CD4-positive, alpha-beta T cell treated with Interleukin-17A for 4 hours (primary cell): ENCODE results near the gene DAAM1.

Experiments
- DNase-seq: peaks from one replicate; pipeline ENCODE4 v3.0.0-alpha.2; 2020; ENCODE audit warnings: mixed read lengths

DAAM1 gene

GRCh38 chr14:59228421-59228820 lies 40.0 kb downstream of the DAAM1 start:
- no peak for DNase-seq

- peak; percentile 10 for DNase-seq
Observed at GRCh38 chr14:59229653-59230406, 41.4 kb downstream of the DAAM1 start.

GRCh38 chr14:59236195-59236594 lies 47.7 kb downstream of the DAAM1 start:
- DNase-seq, result no peak

- no peak for DNase-seq
Observed at GRCh38 chr14:59238216-59238615, 49.7 kb downstream of the DAAM1 start.

- no peak for DNase-seq
Observed at GRCh38 chr14:59239022-59239421, 50.6 kb downstream of the DAAM1 start.

- no peak for DNase-seq
Observed at GRCh38 chr14:59240356-59240755, 51.9 kb downstream of the DAAM1 start.

- no peak for DNase-seq
Observed at GRCh38 chr14:59241121-59241520, 52.7 kb downstream of the DAAM1 start.

- no peak for DNase-seq
Observed at GRCh38 chr14:59243174-59243573, 54.7 kb downstream of the DAAM1 start.

- DNase-seq, result no peak
Observed at GRCh38 chr14:59244581-59244980, 56.1 kb downstream of the DAAM1 start.

GRCh38 chr14:59245809-59246295 lies 57.4 kb downstream of the DAAM1 start:
- DNase-seq, result no peak

- no peak for DNase-seq
Observed at GRCh38 chr14:59246566-59246965, 58.1 kb downstream of the DAAM1 start.

GRCh38 chr14:59247801-59248584 lies 59.5 kb downstream of the DAAM1 start:
- DNase-seq, result no peak

- DNase-seq, result no peak
Observed at GRCh38 chr14:59249029-59249428, 60.6 kb downstream of the DAAM1 start.

- DNase-seq, result no peak
Observed at GRCh38 chr14:59251811-59252771, 63.6 kb downstream of the DAAM1 start.

- no peak for DNase-seq
Observed at GRCh38 chr14:59252772-59253500, 64.5 kb downstream of the DAAM1 start.

GRCh38 chr14:59253527-59253926 lies 65.1 kb downstream of the DAAM1 start:
- no peak for DNase-seq

GRCh38 chr14:59254146-59254910 lies 65.9 kb downstream of the DAAM1 start:
- no peak for DNase-seq

GRCh38 chr14:59254911-59255545 lies 66.6 kb downstream of the DAAM1 start:
- no peak for DNase-seq

- DNase-seq, result no peak
Observed at GRCh38 chr14:59256331-59256730, 67.9 kb downstream of the DAAM1 start.

- no peak for DNase-seq
Observed at GRCh38 chr14:59261334-59261733, 72.9 kb downstream of the DAAM1 start.
